ENCODE measurements around the gene CYP4B1. TPM values are rescaled to one million over a fixed set of nuclear protein-coding genes. Genes with fewer than 3 reads are reported as not detected.
"Not testable (repeated sequence)": the region's sequence is repeated elsewhere in the genome, so short reads cannot be mapped to it uniquely, and the experiment has no call there.

CYP4B1 gene
- 10 to 100 TPM in 1 of 4 donors, 1 to 10 TPM in 1, under 1 TPM in 2; 0.81 to 28.9 (median 1.4) TPM for polyA plus RNA-seq
- long read RNA-seq, donor 1: 0 reads
- long read RNA-seq, donor 2: 0 reads
- long read RNA-seq, donor 3: 0 reads
- long read RNA-seq, donor 4: 0 reads
- long read RNA-seq, donor 5: 0 reads
- long read RNA-seq, donor 6: 0 reads
- long read RNA-seq, donor 7: 0 reads
- long read RNA-seq, donor 8: 0 reads
- long read RNA-seq, donor 9: 0 reads
- long read RNA-seq, donor 10: 0 reads

DNA sequence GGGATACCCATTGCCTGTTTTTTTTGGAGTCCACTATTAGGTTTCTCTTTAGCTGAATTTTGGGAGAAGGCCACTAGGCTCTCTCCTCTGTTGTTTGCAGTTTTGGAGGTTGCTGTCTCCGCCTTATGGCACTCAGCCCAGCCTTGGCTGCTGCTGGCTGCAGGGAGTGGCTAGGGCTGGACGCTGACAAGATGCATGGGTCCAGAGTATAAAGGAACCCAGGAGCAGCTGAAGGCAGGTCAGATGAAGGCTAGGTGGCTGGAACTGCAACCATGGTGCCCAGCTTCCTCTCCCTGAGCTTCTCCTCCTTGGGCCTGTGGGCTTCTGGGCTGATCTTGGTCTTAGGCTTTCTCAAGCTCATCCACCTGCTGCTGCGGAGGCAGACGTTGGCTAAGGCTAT is at the start of gene CYP4B1:
Gene CYP4B1, plus strand, starts transcription at position 237 of the 400 bp plus-strand sequence. Its CDS starts 36 bp downstream, at position 273.
- no peak for FAIRE-seq
- WGBS, 3 donors: 35 to 53% (median 46%) methylated on average over 4 of the region's 4 CpGs
- Histone ChIP-seq H3K4me3 (ENCODE audit: low read depth in 1 of 3, low read length in 3 of 3) (no peak within 1 kb of the TSS), H3K27ac (ENCODE audit: low read depth in 1 of 3, low read length in 2 of 3) (no peak within 1 kb of the TSS), H3K4me1 (ENCODE audit: control insufficient read depth in 3 of 3, insufficient read depth in 2 of 3, low read depth in 1 of 3, low read length in 2 of 3) (peaks cover 0 to 9% (median 3%) of the 10 kb centered on the region in 3 donors), H3K27me3 (ENCODE audit: control insufficient read depth in 3 of 3, insufficient read depth in 3 of 3, low read length in 3 of 3) (no peaks in the 10 kb centered on the region), H3K9me3 (ENCODE audit: control insufficient read depth in 2 of 2, insufficient read depth in 1 of 2, low read depth in 1 of 2, low read length in 1 of 2) (no peaks in the 10 kb centered on the region), H3K36me3 (ENCODE audit: control insufficient read depth in 3 of 3, insufficient read depth in 2 of 3, low read depth in 1 of 3, low read length in 3 of 3) (no peaks in the 10 kb centered on the region)
- DNase-seq: peak in 1 of 2 donors; percentile 71

DNA sequence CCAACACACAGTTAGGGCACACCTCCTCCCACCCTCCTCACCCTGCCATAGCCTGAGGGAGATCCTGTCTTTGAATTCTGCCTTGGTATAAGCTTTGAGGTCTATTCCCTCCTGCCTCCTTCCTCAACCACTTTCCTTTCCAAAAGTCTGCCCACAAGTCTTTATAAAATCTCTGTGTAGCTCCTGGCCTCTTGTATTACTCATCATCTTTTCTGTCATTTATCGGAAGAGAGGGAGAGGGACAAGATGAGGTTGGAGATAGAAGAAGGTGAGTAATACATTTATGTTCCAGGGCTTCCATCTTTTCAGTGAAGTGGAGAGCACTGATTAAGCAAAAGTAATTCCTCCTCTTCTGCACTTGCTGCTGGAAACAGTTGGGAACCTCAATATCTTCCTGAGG is 49.4 kb upstream of the CYP4B1 start:
- peaks cover 0 to 14% (median 3%) of the 10 kb centered on the region in 3 donors for H3K4me1 ChIP-seq (ENCODE audit: control insufficient read depth in 3 of 3, insufficient read depth in 2 of 3, low read depth in 1 of 3, low read length in 2 of 3)
- FAIRE-seq: no peak
- WGBS, 3 donors: 43 to 80% (median 53%) methylated on average over 1 of the region's 1 CpG

DNA sequence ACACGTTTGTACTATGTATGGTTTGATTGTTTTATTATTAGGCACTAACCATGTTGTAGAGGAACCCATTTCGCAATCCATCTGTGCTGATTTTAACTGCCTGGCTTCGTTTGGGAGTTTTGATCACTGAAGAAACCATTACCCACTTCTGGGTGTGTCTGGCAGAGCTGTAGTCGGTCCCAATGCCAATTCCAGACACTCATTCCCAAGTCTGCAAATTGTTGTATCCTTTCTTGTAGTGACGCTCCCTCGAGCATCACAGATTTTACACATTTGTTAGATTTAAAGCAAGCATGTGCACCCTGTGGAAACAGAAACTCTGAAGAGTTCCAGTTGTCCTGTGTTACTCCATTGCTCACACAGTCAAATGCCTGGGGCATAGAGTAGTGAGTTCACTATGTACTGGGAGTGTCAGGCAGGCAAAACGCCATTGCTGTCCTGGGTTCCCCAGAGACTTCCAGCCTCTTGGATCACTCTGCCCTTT is 48.9 kb upstream of the CYP4B1 start:
- no peaks in the 10 kb centered on the region for H3K36me3 ChIP-seq (ENCODE audit: control insufficient read depth in 3 of 3, insufficient read depth in 2 of 3, low read depth in 1 of 3, low read length in 3 of 3)
- no peak overlapping the region for H3K4me3 ChIP-seq (ENCODE audit: low read depth in 1 of 3, low read length in 3 of 3)
- WGBS, 3 donors: 16 to 40% (median 29%) methylated on average over 7 of the region's 7 CpGs
- DNase-seq (peak; percentile 30 to 48), FAIRE-seq (no peak)
- H3K27me3 ChIP-seq (ENCODE audit: control insufficient read depth in 3 of 3, insufficient read depth in 3 of 3, low read length in 3 of 3): no peaks in the 10 kb centered on the region
- peaks cover 0 to 19% (median 3%) of the 10 kb centered on the region in 3 donors for H3K4me1 ChIP-seq (ENCODE audit: control insufficient read depth in 3 of 3, insufficient read depth in 2 of 3, low read depth in 1 of 3, low read length in 2 of 3)
- no peak overlapping the region for H3K27ac ChIP-seq (ENCODE audit: low read depth in 1 of 3, low read length in 2 of 3)
- no peaks in the 10 kb centered on the region for H3K9me3 ChIP-seq (ENCODE audit: control insufficient read depth in 2 of 2, insufficient read depth in 1 of 2, low read depth in 1 of 2, low read length in 1 of 2)

More for the DNA sequence above, 49.4 kb upstream of the CYP4B1 start:
- Histone ChIP-seq H3K4me3 (ENCODE audit: low read depth in 1 of 3, low read length in 3 of 3) (no peak overlapping the region), H3K27ac (ENCODE audit: low read depth in 1 of 3, low read length in 2 of 3) (no peak overlapping the region), H3K9me3 (ENCODE audit: control insufficient read depth in 2 of 2, insufficient read depth in 1 of 2, low read depth in 1 of 2, low read length in 1 of 2) (no peaks in the 10 kb centered on the region), H3K27me3 (ENCODE audit: control insufficient read depth in 3 of 3, insufficient read depth in 3 of 3, low read length in 3 of 3) (peaks cover 0 to 3% (median 0%) of the 10 kb centered on the region in 3 donors), H3K36me3 (ENCODE audit: control insufficient read depth in 3 of 3, insufficient read depth in 2 of 3, low read depth in 1 of 3, low read length in 3 of 3) (no peaks in the 10 kb centered on the region)
- DNase-seq: no peak

DNA sequence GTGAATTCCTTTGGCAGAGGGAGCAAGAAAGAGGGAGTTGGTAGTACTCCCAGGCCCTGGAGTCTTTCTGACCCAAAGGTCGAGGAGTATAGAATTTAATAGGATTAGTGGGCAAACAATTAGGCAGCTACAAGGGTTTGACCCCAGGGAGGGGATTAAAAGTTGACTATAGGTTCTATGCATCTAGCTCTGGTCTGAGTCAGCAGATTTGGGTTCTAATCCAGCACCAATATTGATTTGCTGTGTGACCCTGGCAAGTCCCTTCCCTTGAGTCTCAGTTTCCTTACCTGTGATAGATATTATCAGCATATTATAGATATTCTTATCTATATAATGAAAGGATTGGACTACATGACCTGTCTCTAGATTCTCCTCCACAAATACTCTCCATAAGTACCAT is 44.9 kb upstream of the CYP4B1 start:
- Histone ChIP-seq H3K4me3 (ENCODE audit: low read depth in 1 of 3, low read length in 3 of 3) (no peak overlapping the region), H3K27ac (ENCODE audit: low read depth in 1 of 3, low read length in 2 of 3) (peak overlapping the region in 1 of 3 donors; percentile 42), H3K27me3 (ENCODE audit: control insufficient read depth in 3 of 3, insufficient read depth in 3 of 3, low read length in 3 of 3) (no peaks in the 10 kb centered on the region), H3K9me3 (ENCODE audit: control insufficient read depth in 2 of 2, insufficient read depth in 1 of 2, low read depth in 1 of 2, low read length in 1 of 2) (no peaks in the 10 kb centered on the region), H3K36me3 (ENCODE audit: control insufficient read depth in 3 of 3, insufficient read depth in 2 of 3, low read depth in 1 of 3, low read length in 3 of 3) (no peaks in the 10 kb centered on the region), H3K4me1 (ENCODE audit: control insufficient read depth in 3 of 3, insufficient read depth in 2 of 3, low read depth in 1 of 3, low read length in 2 of 3) (peaks cover 0 to 49% (median 4%) of the 10 kb centered on the region in 3 donors)
- WGBS, 3 donors: 38 to 46% (median 44%) methylated on average over 1 of the region's 1 CpG
- FAIRE-seq (no peak), DNase-seq (no peak)

DNA sequence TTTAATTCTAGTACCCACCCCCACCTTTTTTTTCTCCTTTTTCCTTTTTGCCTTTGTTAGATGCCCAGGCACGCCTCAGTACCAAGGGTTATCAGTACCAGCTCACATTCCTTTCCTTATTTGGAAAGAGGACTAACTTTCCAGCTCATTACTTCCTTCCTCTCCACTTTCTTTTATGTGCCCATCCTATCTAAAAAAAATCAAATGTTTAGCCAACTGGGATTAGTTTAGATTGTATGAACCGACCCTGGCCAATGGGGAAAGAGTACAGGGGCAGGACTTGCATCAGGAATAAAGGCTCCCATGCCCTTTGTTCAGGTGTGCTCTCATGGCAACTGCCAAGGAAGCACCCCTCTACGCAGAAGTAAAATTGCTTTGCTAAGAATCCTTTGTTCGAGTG is 44.1 kb upstream of the CYP4B1 start:
- Histone ChIP-seq H3K27ac (ENCODE audit: low read depth in 1 of 3, low read length in 2 of 3) (peak overlapping the region in 2 of 3 donors; percentile 65 to 81), H3K4me1 (ENCODE audit: control insufficient read depth in 3 of 3, insufficient read depth in 2 of 3, low read depth in 1 of 3, low read length in 2 of 3) (peaks cover 0 to 49% (median 6%) of the 10 kb centered on the region in 3 donors)
- H3K36me3 ChIP-seq (ENCODE audit: control insufficient read depth in 3 of 3, insufficient read depth in 2 of 3, low read depth in 1 of 3, low read length in 3 of 3); H3K27me3 ChIP-seq (ENCODE audit: control insufficient read depth in 3 of 3, insufficient read depth in 3 of 3, low read length in 3 of 3); H3K4me3 ChIP-seq (ENCODE audit: low read depth in 1 of 3, low read length in 3 of 3); FAIRE-seq; H3K9me3 ChIP-seq (ENCODE audit: control insufficient read depth in 2 of 2, insufficient read depth in 1 of 2, low read depth in 1 of 2, low read length in 1 of 2): not testable (repeated sequence)
- peak; percentile 64 to 79 for DNase-seq
- WGBS, 3 donors: 13 to 44% (median 23%) methylated on average over 4 of the region's 4 CpGs

DNA sequence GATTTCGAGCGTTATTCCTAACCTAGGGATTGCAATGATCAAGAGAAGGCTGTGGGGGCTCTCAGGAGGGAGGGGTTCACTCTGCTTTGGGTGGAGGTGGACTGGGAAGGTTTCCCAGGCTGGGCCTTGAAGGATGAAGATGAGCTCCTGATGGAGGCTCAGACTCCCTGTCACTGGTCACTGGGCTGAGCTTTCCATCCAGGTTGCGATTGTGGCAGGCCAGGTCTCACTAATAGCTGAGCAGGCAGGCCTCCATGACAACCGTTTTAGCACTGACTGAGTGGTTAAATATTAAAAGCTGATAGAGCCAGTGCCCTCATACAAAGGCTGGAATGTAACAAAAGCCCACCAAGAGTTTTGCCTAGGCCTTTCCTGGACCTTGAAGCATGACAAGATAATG is 43.7 kb upstream of the CYP4B1 start:
- no peaks in the 10 kb centered on the region for H3K9me3 ChIP-seq (ENCODE audit: control insufficient read depth in 2 of 2, insufficient read depth in 1 of 2, low read depth in 1 of 2, low read length in 1 of 2)
- no peaks in the 10 kb centered on the region for H3K27me3 ChIP-seq (ENCODE audit: control insufficient read depth in 3 of 3, insufficient read depth in 3 of 3, low read length in 3 of 3)
- no peaks in the 10 kb centered on the region for H3K36me3 ChIP-seq (ENCODE audit: control insufficient read depth in 3 of 3, insufficient read depth in 2 of 3, low read depth in 1 of 3, low read length in 3 of 3)
- H3K4me3 ChIP-seq (ENCODE audit: low read depth in 1 of 3, low read length in 3 of 3): no peak overlapping the region
- H3K4me1 ChIP-seq (ENCODE audit: control insufficient read depth in 3 of 3, insufficient read depth in 2 of 3, low read depth in 1 of 3, low read length in 2 of 3): peaks cover 0 to 48% (median 6%) of the 10 kb centered on the region in 3 donors
- DNase-seq (peak; percentile 24 to 61), FAIRE-seq (no peak)
- WGBS, 3 donors: 17 to 56% (median 27%) methylated on average over 4 of the region's 4 CpGs
- peak overlapping the region in 2 of 3 donors; percentile 65 to 81 for H3K27ac ChIP-seq (ENCODE audit: low read depth in 1 of 3, low read length in 2 of 3)

DNA sequence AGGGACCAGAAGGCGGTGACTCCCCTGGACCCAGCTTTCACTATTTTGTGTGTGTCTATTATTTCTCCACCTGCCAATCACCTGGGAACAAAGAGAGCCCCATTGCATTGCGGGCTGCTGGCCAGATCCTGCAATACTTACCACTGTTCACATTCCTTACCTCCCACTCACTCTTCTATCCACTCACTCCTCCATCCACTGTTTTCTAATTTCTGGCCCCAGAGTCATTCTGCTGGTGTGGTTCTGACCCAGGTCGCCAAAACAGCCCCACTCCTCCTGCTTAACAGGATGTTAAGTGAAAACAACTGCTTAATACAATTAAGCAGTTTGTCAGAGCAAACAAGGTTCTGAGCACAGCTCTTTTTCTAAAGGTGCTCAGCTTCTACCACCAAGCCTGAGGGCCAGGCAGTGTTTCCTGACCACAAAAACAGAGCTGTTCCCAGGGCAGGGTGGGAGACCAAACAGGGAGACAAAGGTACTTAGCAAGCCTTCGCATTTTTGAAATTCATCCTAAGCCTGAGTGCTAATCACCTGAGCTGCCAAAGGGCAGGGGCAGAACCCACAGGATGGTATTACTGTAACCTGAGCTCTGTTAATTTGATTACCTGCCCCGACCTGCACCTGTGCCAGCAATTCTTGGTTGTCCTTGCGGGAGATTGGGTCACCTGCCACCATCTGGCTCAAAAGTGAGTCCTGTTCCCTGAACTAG is 41.4 kb upstream of the CYP4B1 start:
- Histone ChIP-seq H3K27me3 (ENCODE audit: control insufficient read depth in 3 of 3, insufficient read depth in 3 of 3, low read length in 3 of 3) (no peaks in the 10 kb centered on the region), H3K9me3 (ENCODE audit: control insufficient read depth in 2 of 2, insufficient read depth in 1 of 2, low read depth in 1 of 2, low read length in 1 of 2) (peaks cover 0 to 3% of the 10 kb centered on the region in 2 donors), H3K36me3 (ENCODE audit: control insufficient read depth in 3 of 3, insufficient read depth in 2 of 3, low read depth in 1 of 3, low read length in 3 of 3) (no peaks in the 10 kb centered on the region), H3K4me1 (ENCODE audit: control insufficient read depth in 3 of 3, insufficient read depth in 2 of 3, low read depth in 1 of 3, low read length in 2 of 3) (peaks cover 0 to 69% (median 6%) of the 10 kb centered on the region in 3 donors), H3K27ac (ENCODE audit: low read depth in 1 of 3, low read length in 2 of 3) (peak overlapping the region in 1 of 3 donors; percentile 65), H3K4me3 (ENCODE audit: low read depth in 1 of 3, low read length in 3 of 3) (no peak overlapping the region)
- DNase-seq (peak; percentile 30 to 47), FAIRE-seq (no peak)
- 12 to 41% (median 20%) methylated on average over 6 of the region's 6 CpGs for WGBS, 3 donors

DNA sequence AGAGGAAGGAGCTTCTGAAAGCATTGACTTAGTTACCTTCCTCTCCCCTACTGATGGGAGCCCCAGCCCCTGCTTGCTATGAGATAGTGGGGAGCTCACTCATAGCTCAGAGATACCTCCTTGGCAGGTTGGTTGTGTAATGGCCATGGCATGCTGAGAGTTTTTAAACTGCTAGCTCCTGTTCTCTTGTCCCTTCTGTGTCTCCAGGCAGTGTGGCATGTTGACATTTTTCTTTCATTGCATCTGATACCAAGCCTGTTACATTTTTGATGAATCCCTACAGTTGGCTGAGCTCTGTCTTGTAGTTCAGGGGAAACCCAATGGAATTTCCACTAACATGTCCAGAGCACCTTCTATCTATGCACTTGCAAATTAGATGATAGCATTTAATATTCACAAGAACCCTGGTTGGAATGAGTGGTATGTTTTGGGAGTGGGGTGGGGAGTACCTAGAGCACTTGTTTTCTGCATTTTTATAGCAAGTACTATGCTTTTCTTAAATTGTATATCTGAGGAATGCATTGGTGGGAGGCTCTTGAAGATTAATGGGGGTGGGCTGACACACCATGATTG is 40.8 kb upstream of the CYP4B1 start:
- H3K36me3 ChIP-seq (ENCODE audit: control insufficient read depth in 3 of 3, insufficient read depth in 2 of 3, low read depth in 1 of 3, low read length in 3 of 3): no peaks in the 10 kb centered on the region
- peaks cover 0 to 75% (median 6%) of the 10 kb centered on the region in 3 donors for H3K4me1 ChIP-seq (ENCODE audit: control insufficient read depth in 3 of 3, insufficient read depth in 2 of 3, low read depth in 1 of 3, low read length in 2 of 3)
- H3K27me3 ChIP-seq (ENCODE audit: control insufficient read depth in 3 of 3, insufficient read depth in 3 of 3, low read length in 3 of 3): no peaks in the 10 kb centered on the region
- peak in 1 of 2 donors; percentile 9 for DNase-seq
- H3K9me3 ChIP-seq (ENCODE audit: control insufficient read depth in 2 of 2, insufficient read depth in 1 of 2, low read depth in 1 of 2, low read length in 1 of 2): peaks cover 0 to 9% of the 10 kb centered on the region in 2 donors
- H3K27ac ChIP-seq (ENCODE audit: low read depth in 1 of 3, low read length in 2 of 3): peak overlapping the region in 1 of 3 donors; percentile 65
- no peak overlapping the region for H3K4me3 ChIP-seq (ENCODE audit: low read depth in 1 of 3, low read length in 3 of 3)
- FAIRE-seq: no peak

Data from small intestine (tissue), 16 donors.